ENCODE results near the gene AOPEP.

The AOPEP gene

DNA sequence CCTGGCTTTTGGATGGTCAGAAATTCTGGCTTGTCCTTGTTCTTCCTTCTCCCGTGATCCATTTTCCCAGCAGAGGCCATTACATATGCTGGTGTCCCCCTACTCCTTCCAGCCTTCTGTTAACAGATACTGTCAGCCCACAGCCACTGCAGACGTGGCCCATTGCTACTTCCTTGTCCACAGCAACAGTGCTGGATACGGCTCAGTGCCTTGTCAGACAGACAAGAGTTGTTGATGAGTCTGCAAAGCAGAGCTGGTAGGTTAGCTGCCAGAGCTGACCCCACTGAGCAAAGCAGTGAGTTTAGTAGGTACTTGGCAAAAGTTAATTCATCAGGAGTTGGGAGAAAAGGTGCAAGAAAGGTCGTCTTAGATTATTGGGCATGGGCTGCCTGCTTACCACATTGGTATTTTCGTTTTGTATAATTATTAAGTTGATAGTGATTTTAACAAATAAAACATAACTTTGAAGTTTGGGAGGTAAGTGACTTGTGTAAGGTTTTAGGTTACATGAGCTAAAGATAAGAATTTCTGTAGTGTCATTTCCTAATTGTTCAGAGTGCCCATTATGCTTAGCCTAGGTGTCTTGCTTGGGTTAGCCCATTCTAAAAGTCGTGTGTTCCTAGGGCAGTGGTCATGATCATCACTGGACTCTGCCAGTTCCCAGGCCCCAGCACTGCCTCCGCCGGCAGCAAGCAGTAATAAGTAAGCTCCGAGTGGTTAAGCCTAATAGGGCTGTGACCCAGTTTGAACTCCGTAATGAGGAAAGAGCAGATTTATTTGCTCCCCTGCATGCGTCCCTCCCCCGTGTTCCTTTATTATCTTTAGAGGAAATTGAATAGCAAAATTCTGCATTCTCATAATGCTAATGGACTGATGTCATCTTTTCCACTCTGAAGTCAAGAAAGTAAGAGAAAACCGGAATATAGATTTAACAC, 299.0 kb downstream of the AOPEP start:
- DNase-seq: no peak

- no peak for DNase-seq
Measured at GRCh38 chr9:95026148-95026524, 299.6 kb downstream of the AOPEP start.

DNA sequence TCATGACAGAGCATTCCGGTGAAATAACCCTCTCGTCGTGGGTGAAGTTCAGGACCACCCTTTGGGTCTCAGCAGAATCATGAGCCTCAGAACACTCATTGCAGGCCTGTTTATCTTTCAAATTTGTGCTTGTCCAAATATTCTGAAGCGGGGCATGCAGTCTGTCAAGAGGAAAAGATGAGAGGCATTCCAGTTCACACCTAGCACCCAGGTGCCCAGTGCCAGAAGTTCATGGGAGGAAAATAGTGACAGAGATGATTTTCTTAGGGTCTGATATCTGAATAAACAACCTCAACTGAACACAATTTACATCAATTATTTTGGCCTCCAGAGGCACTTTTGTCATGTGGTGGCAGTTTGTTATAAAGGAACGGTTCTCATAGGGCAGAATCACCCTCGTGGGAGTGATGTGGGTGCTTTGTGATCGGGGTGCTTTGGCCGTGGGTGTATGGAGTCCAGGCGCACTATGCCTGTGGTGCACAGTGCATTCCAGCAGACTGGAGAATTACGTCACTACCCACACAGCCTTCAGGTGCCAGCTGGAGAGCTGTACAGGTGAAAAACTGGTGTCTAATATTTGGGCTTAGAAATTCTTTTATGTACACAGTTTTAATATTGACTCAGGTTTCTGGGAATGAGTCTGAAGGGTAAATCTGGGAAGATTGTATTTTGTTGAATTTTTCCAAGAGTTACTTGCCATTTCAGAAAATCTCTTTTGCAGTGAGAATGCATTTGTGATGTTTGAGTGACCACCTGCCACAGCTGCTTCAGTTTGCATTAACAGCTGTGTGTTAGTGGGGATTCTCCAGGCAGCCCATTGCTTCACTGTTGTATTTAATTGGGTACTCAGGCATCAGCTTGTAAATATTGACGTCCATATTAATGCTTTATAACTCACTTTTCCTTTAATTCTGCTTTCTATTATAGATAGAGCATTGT, 301.7 kb downstream of the AOPEP start:
- no peak for DNase-seq

DNA sequence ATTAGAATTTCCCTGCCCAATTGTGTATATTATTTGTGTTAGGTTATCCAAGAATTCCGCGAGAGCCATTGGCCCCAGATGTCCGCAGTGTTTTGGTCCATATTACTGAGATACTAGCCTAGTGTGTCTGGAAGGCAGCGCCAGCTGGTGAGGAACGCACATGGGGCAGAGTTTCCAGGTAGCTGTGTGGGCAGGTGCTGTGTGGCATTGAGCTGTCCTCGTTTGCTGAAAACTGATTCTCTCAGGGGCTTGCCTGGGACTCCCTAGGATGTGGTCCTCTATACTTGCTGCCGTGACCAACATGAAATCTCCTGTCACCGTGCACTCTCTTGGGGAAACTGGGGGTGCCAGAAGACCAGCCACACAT, 302.3 kb downstream of the AOPEP start:
- no peak for DNase-seq

- no peak for DNase-seq
Measured at GRCh38 chr9:95029288-95029687, 302.8 kb downstream of the AOPEP start.

GRCh38 chr9:95029720-95030119, 303.2 kb downstream of the AOPEP start:
- no peak for DNase-seq

- no peak for DNase-seq
Measured at GRCh38 chr9:95030344-95030743, 303.8 kb downstream of the AOPEP start.

DNA sequence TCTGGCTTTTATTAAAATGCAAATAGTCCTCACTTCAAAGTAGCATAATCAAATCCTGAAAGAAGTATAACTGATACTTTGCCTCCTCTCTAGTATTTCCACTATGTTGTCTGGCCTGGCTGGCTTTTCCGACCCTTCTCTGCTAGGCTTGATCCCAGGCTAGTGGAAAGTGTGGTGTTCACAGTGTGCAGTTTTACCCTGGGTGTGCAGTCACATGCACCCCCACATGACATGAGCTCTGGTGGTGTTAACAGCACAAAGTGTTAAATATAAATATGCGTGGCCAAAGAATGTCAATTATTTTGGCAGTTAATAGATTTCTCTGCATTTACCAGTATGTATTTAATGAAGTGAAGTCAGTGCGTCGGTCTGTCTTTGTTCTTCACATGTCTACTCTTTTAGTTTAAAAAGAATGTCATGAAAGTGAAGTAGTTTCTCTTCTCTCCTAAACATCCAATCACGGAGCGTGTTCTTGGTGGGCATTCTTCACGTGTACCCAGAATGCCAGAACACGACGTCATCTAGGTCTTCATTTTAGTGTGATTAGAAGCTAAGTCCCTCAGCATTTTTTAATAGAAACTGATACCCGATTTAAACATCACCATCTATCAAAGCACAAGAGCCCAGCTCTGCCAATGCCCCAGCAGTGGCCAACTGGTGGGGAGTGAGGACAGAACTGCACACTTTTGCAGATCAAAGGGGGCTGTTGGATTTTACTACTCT, 304.6 kb downstream of the AOPEP start:
- no peak for DNase-seq

DNA sequence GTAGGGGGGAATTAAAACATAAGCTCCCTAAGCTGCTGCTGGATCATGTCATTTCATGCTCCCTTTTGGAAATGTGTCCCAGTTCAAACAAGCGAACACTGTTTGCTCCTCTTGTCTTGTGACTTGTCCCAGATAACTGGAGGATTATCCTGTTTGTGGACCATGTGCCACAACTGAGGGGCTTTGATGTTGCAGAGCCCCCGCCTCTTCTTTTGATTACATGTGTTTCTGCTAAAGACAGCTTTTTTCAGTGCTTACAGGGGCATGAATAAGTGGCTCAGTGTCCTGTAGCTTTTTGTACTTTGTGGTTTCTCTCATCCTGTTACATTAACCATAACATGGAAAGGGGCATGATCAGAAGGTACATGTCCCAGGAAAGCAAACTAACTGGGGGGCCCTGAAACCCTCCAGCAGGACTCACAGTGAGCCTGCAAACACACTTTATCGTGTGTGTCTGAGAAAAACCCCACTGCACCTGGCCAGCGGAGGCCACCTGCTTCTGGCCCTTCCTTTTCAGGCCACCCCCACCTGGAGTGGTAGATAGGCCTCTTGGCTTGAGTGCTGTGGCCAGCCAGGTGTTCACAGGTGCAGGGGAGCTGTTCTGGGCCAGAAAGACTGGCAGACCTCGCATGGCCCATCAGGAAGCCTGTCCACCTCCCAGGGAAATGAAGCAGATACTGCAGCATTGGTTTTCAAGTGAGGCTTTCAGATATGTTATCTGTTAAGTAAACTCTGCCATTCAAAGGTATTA, 305.4 kb downstream of the AOPEP start:
- no peak for DNase-seq

DNA sequence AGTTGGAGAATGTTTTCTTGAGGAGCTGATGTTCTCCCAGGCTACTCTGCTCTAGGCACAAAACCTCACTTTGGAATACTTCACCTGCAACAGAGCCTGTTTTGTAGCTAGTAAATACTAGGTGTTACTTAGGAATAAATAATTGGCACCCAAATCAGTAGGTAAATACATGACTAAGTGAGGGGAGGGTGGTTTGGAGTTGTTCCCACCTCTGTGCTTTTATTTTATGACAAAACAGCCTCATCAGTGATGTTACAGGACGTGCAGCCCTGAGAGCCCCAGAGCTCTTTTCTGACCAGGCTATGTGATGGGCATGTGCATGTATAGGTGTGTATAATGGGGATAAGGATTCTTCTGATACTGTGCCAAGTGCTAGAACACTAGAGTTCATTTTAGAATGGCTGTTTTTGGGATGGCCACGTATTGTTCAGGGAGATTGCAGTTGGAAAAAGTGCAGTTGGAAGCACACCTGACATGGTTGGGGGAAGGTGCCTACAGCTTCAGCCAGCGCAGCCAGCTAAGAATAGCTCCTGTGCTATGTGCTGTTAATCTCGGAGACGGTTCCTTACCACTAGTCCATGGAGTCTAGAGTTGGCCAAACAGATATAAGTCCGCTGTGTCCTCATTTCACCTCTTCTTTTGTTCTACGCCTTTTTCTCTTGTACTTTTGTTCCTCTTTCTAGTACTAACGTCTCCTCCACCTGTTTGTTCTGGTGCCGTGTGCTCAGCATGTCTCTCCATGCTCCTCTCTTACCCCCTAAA, 306.3 kb downstream of the AOPEP start:
- no peak for DNase-seq

DNA sequence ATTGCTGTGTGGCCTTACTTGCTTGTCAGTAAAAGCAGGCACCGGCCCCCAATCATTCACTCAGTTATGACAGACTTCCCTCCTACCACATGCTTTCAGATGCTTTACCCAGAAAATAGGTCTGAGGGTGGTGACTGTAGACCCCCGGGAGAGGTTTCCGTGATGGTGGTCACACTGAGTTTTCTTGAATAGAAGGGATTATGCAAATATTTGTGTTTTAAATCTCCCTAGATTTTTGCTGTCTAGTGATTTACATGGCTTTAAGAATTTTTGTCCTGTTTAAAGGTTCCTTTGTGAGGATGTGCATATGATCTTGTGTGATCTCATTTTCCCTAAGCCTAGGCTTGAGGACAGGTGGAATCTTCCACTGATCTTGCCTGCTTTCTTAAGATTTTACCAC, 309.3 kb downstream of the AOPEP start:
- DNase-seq: no peak

- no peak for DNase-seq
Measured at GRCh38 chr9:95036676-95037075, 310.2 kb downstream of the AOPEP start.

GRCh38 chr9:95037789-95038521, 311.5 kb downstream of the AOPEP start:
- no peak for DNase-seq

- DNase-seq: no peak
Measured at GRCh38 chr9:95038666-95039065, 312.2 kb downstream of the AOPEP start.

GRCh38 chr9:95040106-95040505, 313.6 kb downstream of the AOPEP start:
- DNase-seq: no peak

DNA sequence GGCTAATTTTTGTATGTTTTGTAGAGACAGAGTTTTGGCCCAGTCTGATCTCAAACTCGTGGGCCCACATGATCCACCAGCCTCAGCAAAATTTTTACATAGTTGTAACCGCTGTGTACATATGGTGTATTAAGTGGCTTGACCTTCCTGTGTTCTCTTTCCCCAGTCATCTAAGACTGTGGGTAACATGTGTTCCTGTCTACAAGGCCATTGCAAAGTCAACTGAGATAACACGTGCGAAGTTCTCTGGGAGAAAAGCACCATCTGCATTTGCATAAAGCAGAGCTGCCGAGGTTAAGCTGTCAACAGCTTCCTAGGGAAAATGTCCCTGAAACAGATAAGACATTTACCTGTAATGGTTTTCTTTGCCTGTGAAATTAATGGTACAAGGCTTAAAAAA, 317.3 kb downstream of the AOPEP start:
- DNase-seq: no peak

DNA sequence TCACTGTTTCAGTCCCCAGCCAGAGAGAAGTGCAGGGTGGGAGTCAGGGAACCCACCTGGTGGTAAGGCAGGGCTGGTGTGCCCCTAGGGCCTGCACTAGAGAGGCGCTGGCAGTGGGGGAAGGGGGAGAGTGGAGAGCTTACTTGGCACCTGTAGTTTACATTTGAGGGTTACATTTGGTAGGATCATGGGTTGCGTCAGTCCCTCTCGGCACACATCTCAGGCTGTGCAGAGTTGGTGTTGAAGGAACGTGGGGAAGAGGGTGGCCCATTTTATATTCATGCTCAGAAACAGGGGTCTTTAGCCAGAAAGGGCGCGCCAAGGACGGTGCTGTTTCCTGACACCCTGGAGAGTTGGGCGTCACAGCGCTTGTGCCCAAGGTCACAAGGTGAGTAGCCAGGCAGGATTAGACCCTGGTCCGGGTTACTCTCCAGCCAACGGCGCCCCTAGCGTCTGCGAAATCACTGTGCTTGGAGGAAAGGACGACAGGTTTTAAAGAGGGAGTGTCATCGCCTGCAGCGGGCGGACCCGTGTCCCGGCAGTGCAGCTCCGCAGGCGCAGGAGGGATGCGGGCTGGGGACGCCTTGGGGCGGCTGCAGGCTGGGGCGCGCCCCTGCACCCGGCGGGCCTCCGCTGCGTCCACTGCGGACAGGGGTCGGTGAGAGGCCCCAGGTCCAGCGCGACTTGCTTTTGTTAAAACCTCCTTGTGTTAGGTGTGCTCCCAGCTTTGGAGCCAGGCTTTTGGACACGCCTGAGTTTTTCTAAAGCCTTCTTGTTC, 318.4 kb downstream of the AOPEP start:
- DNase-seq: no peak

DNA sequence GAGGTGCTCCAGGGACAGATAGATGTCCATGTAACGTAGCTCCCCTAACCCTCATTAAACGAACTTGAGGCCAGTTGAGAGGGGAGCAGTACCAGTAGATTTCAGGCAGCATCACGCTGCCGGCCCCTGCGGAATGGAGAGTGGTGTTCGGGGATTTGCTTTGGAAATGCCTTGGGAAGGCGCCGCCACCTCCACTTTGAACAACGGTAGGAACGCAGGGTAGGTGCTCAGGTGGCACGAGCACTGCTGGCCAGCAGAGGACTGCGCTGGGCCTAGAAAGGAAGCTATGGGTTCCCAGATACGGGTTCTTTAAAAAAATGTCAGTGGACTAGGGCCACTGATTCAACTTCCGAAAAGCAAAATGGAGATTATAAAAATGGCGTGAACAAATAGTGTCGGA, 319.3 kb downstream of the AOPEP start:
- no peak for DNase-seq

DNA sequence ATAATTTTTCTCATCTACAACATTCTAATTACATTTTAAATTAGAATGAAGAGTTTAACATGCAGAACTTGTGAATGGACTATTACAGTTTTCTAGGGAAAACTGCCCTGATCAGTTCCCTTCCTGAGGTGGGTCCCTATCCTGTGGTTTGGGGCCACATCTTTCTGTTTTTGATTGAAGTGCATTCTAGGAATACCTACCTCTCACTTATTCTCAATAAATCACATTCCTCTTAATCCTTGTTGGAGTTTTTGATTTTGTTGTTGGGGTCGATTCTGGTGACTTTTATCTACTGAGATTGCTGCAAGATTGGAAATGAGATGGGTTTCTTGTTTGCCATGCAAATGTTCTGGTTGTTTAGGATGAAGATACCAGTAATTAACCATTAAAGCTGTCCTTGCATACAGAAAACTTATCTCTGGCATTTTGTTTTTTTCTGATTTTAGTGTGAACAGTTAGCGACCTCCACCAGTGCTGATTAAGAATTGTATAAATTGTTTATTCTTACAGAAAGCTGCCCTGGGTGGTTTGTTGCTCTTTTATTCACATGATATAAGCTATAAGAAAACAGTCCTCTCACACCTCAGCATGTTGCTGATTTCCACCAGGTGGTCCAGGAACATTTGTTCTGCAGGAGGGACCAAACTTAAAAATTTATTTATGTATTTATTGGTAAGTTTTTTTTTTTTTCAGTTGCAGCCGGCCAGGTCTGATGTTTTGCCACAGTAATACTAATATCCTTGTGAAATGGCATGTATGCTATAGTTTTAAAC, 321.1 kb downstream of the AOPEP start:
- DNase-seq: no peak

Measured in MV-4-11 (cell line).